ENCODE measurements around the gene SAMD11. TPM values are rescaled to one million over a fixed set of nuclear protein-coding genes. Genes with fewer than 3 reads are reported as not detected.

Gene SAMD11
- total and polyA plus RNA-seq, 2 of the 8 experiments (the other 6 are each of a cell fraction or from before 2014, with no cell fraction given), result 0.18 to 0.30 TPM

- FAIRE-seq, result no peak
Observed at GRCh38 chr1:978069-978834, 54.5 kb downstream of the SAMD11 start.

More at GRCh38 chr1:978069-978834, 54.5 kb downstream of the SAMD11 start:
- Histone ChIP-seq H4K20me1 (replicated peaks in 1 of 2; ENCODE audit: control insufficient read depth in 1 of 2, insufficient read depth in 2 of 2, low read length in 2 of 2) (peaks cover 0 to 10% of the 10 kb centered on the region in 2 experiments), H3K23ac (ENCODE audit: insufficient read length) (no peak overlapping the region), H4K5ac (ENCODE audit: insufficient read length, low read depth, low read length) (no peak overlapping the region), H3K4me1 (replicated peaks in 1 of 4; ENCODE audit: control insufficient read depth in 3 of 4, insufficient read depth in 4 of 4, low read length in 3 of 4) (peaks cover 0 to 10% (median under 1%) of the 10 kb centered on the region in 4 experiments; a peak in 4 of 7 replicates), H3K9ac (replicated peaks in 1 of 4; ENCODE audit: extremely low read depth in 1 of 4, low read depth in 3 of 4, low read length in 3 of 4) (no peak overlapping the region), H3K79me2 (ENCODE audit: control insufficient read depth in 1 of 2, insufficient read depth in 2 of 2, low read length in 2 of 2) (no peaks in the 10 kb centered on the region), H2BK20ac (ENCODE audit: low read length) (no peak overlapping the region), H2BK15ac (ENCODE audit: low read length) (no peak overlapping the region), H3K56ac (replicated peaks; ENCODE audit: insufficient read length, low read depth, low read length) (no peak overlapping the region), H4K8ac (ENCODE audit: extremely low read depth, insufficient read depth, low read length) (no peak overlapping the region), H3K9me3 (ENCODE audit: insufficient read depth in 2 of 2, low read depth in 1 of 2, low read length in 1 of 2) (no peaks in the 10 kb centered on the region), H3K36me3 (ENCODE audit: control insufficient read depth in 2 of 4, insufficient read depth in 4 of 4, low read length in 3 of 4) (no peaks in the 10 kb centered on the region), H2AK5ac (ENCODE audit: low read depth, low read length) (no peak overlapping the region), H3K14ac (ENCODE audit: insufficient read length) (no peak overlapping the region), H3K79me1 (ENCODE audit: low read depth, low read length) (no peaks in the 10 kb centered on the region), H3K18ac (ENCODE audit: extremely low read depth, low read length) (no peak overlapping the region), H2BK5ac (ENCODE audit: low read depth, low read length) (no peak overlapping the region), H2BK120ac (replicated peaks; ENCODE audit: low read depth, low read length) (no peak overlapping the region), H3K4ac (replicated peaks; ENCODE audit: insufficient read length, low read depth, low read length) (no peak overlapping the region), H3K23me2 (ENCODE audit: low read depth, low read length) (peaks cover 2% of the 10 kb centered on the region; the same call in 1 of the 2 replicates), H4K91ac (replicated peaks; ENCODE audit: insufficient read length, low read length) (no peak overlapping the region), H3K4me3 (ENCODE audit: extremely low read depth in 1 of 4, insufficient read depth in 2 of 4, low read depth in 3 of 4, low read length in 4 of 4) (no peak overlapping the region), H3K27me3 (replicated peaks in 1 of 4; ENCODE audit: control insufficient read depth in 3 of 4, extremely low read depth in 1 of 4, insufficient read depth in 3 of 4, low read length in 3 of 4) (peaks cover 0 to 14% (median 3%) of the 10 kb centered on the region in 4 experiments; a peak in 4 of 7 replicates), H2AFZ (ENCODE audit: low read length) (no peak overlapping the region), H3K4me2 (ENCODE audit: insufficient read depth in 1 of 2, low read depth in 2 of 2, low read length in 2 of 2) (no peak overlapping the region), H2BK12ac (ENCODE audit: low read depth, low read length) (no peak overlapping the region), H3K27ac (ENCODE audit: low read depth, low read length) (no peak overlapping the region)
- 87% methylated on average over 32 of the region's 44 CpGs; no CpG with 5 or more reads in 1 of the 2 experiments for WGBS, 2 experiments (ENCODE audit: extremely low coverage in 1 of 2, insufficient coverage in 1 of 2, insufficient read length in 1 of 2, insufficient replicate concordance in 2 of 2, low coverage in 1 of 2, low lambda C conversion rate in 2 of 2, missing lambda C conversion rate in 1 of 2)
- no peak for TF ChIP-seq GTF2F1 (IDR thresholded peaks at IDR 0.05; ENCODE audit: borderline replicate concordance, low read depth, low read length)
- TF ChIP-seq, protein P1, sequence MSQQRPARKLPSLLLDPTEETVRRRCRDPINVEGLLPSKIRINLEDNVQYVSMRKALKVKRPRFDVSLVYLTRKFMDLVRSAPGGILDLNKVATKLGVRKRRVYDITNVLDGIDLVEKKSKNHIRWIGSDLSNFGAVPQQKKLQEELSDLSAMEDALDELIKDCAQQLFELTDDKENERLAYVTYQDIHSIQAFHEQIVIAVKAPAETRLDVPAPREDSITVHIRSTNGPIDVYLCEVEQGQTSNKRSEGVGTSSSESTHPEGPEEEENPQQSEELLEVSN (IDR thresholded peaks at IDR 0.05), result peak; percentile 70
- no peak for DNase-seq (ENCODE audit: low read depth in 1 of 2, low spot score in 2 of 2)
- ChIA-PET CTCF (ENCODE audit: partially characterized antibody) (interaction anchor here (6.9 kb wide), 1 partner anchor 14 kb away, joined by 86 read pairs; no protein-coding TSS in a partner anchor), POLR2A (ENCODE audit: partially characterized antibody) (no interaction called here)
